ENCODE measurements around the gene ENDOV. TPM values are rescaled to one million over a fixed set of nuclear protein-coding genes. Genes with fewer than 3 reads are reported as not detected.

The ENDOV gene
- total and polyA plus RNA-seq, 2 of the 13 experiments (the other 11 are each of a cell fraction or from before 2014, with no cell fraction given) = 15.1 to 17.1 TPM

DNA sequence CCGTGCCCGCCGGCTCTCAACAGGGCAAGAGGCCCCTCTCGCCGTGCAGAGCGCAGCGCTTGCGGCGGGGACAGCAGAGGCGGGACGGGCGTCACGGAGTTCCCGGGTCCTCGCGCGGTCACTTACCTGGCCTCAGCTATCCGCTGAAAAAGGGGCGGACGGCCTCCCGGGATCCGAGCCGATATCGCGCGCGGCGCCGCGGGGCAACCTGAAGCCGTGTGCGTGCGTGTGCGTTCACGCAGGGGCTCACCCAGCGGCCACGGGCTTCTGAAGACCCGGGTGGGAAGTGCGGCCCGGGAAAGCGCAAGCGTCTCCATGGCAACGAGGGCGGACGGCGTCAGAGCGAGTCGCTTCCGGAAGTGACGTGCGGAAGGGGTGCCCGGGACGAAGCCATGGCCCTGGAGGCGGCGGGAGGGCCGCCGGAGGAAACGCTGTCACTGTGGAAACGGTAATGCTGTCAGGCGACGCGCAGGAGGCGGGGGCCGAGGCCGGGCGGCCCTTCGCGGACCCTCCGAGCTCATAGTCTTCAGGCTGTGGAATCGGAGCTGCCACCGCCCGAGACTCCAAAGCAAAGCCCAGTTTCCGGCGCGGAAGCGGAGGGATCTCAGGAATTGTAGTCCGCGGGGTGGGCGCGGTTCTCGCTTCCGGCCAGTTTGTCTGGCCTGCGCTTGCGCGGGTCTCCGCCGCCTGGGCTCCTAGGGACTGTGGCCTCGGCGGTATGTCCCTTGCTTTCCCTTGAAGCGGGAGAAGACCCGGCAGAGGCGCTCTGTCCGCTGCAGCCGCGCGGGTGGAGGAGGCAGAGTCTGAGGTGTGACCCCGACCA lies at the start of gene ENDOV (continued):
- TF ChIP-seq, protein P1, sequence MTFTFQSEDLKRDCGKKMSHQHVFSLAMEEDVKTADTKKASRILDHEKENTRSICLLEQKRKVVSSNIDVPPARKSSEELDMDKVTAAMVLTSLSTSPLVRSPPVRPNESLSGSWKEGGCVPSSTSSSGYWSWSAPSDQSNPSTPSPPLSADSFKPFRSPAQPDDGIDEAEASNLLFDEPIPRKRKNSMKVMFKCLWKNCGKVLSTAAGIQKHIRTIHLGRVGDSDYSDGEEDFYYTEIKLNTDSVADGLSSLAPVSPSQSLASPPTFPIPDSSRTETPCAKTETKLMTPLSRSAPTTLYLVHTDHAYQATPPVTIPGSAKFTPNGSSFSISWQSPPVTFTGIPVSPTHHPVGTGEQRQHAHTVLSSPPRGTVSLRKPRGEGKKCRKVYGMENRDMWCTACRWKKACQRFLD (CRISPR knock-in tag; IDR thresholded peaks at IDR 0.05; ENCODE audit: borderline replicate concordance) = peak; percentile 67; the same call in 1 of the 2 replicates
- TF ChIP-seq PHF5A (CRISPR knock-in tag; IDR thresholded peaks at IDR 0.05; ENCODE audit: low read depth, unreplicated experiment) = no peak
- TF ChIP-seq NFATC3 (CRISPR knock-in tag; IDR thresholded peaks at IDR 0.05) = no peak
- no peak for TF ChIP-seq ATF3 (CRISPR knock-in tag; IDR thresholded peaks at IDR 0.05)
- TF ChIP-seq GATA4 (IDR thresholded peaks at IDR 0.05; ENCODE audit: borderline replicate concordance, low read depth) = peak; percentile 55; the same call in 1 of the 2 replicates
- 0 out of 2 replicates have a peak, but pooled peaks have one; percentile 16 for TF ChIP-seq JUND (CRISPR knock-in tag; IDR thresholded peaks at IDR 0.05)
- TF ChIP-seq ZNF557 (CRISPR knock-in tag; IDR thresholded peaks at IDR 0.05) = 0 out of 2 replicates have a peak, but pooled peaks have one; percentile 64
- TF ChIP-seq ZBTB42 (CRISPR knock-in tag; IDR thresholded peaks at IDR 0.05) = no peak; the same call in none of the 2 replicates
- TF ChIP-seq ERF (CRISPR knock-in tag; IDR thresholded peaks at IDR 0.05) = peak; percentile 92; the same call in 1 of the 2 replicates
- no peak for TF ChIP-seq FOXA1 (IDR thresholded peaks at IDR 0.05)
- TF ChIP-seq FOXA1 (CRISPR knock-in tag; IDR thresholded peaks at IDR 0.05) = no peak; the same call in 1 of the 2 replicates
- TF ChIP-seq ZNF281 (CRISPR knock-in tag; IDR thresholded peaks at IDR 0.05; ENCODE audit: borderline replicate concordance) = no peak
- peak; percentile 86 for TF ChIP-seq MEIS2 (CRISPR knock-in tag; IDR thresholded peaks at IDR 0.05)
- no peak for TF ChIP-seq CC2D1A (CRISPR knock-in tag; IDR thresholded peaks at IDR 0.05)
- TF ChIP-seq ATM (IDR thresholded peaks at IDR 0.05; ENCODE audit: borderline replicate concordance) = no peak
- TF ChIP-seq CSRNP2 (CRISPR knock-in tag; conservative IDR thresholded peaks at IDR 0.05; ENCODE audit: low read depth) = no peak
- TF ChIP-seq ZNF207 (IDR thresholded peaks at IDR 0.05; ENCODE audit: borderline replicate concordance) = no peak
- TF ChIP-seq ZNF138 (CRISPR knock-in tag; IDR thresholded peaks at IDR 0.05; ENCODE audit: low read depth) = peak; percentile 27; the same call in 1 of the 2 replicates
- no peak; the same call in 1 of the 2 replicates for TF ChIP-seq HIC2 (CRISPR knock-in tag; IDR thresholded peaks at IDR 0.05; ENCODE audit: low read depth)
